CD4-positive, alpha-beta T cell (primary cell): ENCODE data around the gene ZBTB46. TPM values are rescaled to one million over a fixed set of nuclear protein-coding genes. Genes with fewer than 3 reads are reported as not detected.

Source experiments
- ATAC-seq: fragments of 200-7000 bp; cut with Tn5 transposase; one replicate; pipeline ENCODE4 v1.10.0; 2022; ENCODE audit warnings: mild to moderate bottlenecking; ENCODE audit not compliant: poor library complexity
- CTCF ChIA-PET: fragments of 350-600 bp; sonication (Branson Sonifier 250); formaldehyde crosslinking; loops from one replicate; lab custom pipeline; 2021; ENCODE audit warnings: antibody characterized with exemption, inconsistent platforms; lab: Charles Lee
- POLR2A ChIA-PET: fragments of 350-600 bp; sonication (Branson Sonifier 250); formaldehyde crosslinking; loops from one replicate; lab custom pipeline; 2021; ENCODE audit warnings: antibody characterized with exemption, inconsistent platforms; lab: Charles Lee
- DNase-seq, 14 experiments: peaks; one replicate each; pipeline ENCODE4 v3.0.0-alpha.2; 2013 to 2020; ENCODE audit warnings: mixed read lengths in 2 of 14
- H3K27ac ChIP-seq, 2 donors: one replicate each; pipeline versions ENCODE4 v1.5.1 to v1.7.0; 2013; ENCODE audit warnings: low read length in 2 of 2, low read depth in 1 of 2, mild to moderate bottlenecking in 1 of 2
- H3K27me3 ChIP-seq, 2 experiments: 1 replicate in 1 of 2; 2 replicates in 1 of 2; pipeline versions ENCODE4 v1.6.1 to v1.7.0; 2013; ENCODE audit warnings: low read length in 2 of 2, control low read depth in 1 of 2, mild to moderate bottlenecking in 1 of 2, moderate library complexity in 1 of 2; ENCODE audit not compliant: insufficient read depth in 2 of 2, control insufficient read depth in 1 of 2
- H3K36me3 ChIP-seq: one replicate; pipeline ENCODE4 v1.6.1; 2013; ENCODE audit warnings: low read length, control low read depth; ENCODE audit not compliant: insufficient read depth
- H3K4me1 ChIP-seq: one replicate; pipeline ENCODE4 v1.6.1; 2013; ENCODE audit warnings: low read length, control low read depth; ENCODE audit not compliant: insufficient read depth
- H3K4me3 ChIP-seq: one replicate; pipeline ENCODE4 v1.5.1; 2013; ENCODE audit warnings: mild to moderate bottlenecking, low read length, moderate library complexity
- H3K9me3 ChIP-seq, 2 experiments: 1 replicate in 1 of 2; 2 replicates in 1 of 2; pipeline versions ENCODE4 v1.6.1 to v1.7.0; 2013; ENCODE audit warnings: low read length in 2 of 2, mild to moderate bottlenecking in 2 of 2, control low read depth in 1 of 2, moderate library complexity in 1 of 2; ENCODE audit not compliant: control insufficient read depth in 1 of 2, insufficient read depth in 1 of 2
- H3K27ac Mint-ChIP-seq: one replicate; pipeline ENCODE4 v1.8.0; 2020; ENCODE audit warnings: mixed read lengths
- H3K27me3 Mint-ChIP-seq: one replicate; pipeline ENCODE4 v1.8.0; 2021; ENCODE audit warnings: mixed read lengths
- H3K36me3 Mint-ChIP-seq: one replicate; pipeline ENCODE4 v1.8.0; 2021; ENCODE audit warnings: low read depth, mixed read lengths
- H3K4me1 Mint-ChIP-seq: one replicate; pipeline ENCODE4 v1.8.0; 2021; ENCODE audit warnings: low read depth, mixed read lengths
- H3K4me3 Mint-ChIP-seq: one replicate; pipeline ENCODE4 v1.8.0; 2020; ENCODE audit warnings: mild to moderate bottlenecking, mixed read lengths
- H3K9me3 Mint-ChIP-seq: one replicate; pipeline ENCODE4 v1.8.0; 2020; ENCODE audit warnings: mixed read lengths
- intact Hi-C, 2 experiments: fragments of 100-400 bp; cut with DNase I in 1 of 2; cut with micrococcal nuclease in 1 of 2; formaldehyde crosslinking; loops; one replicate each; pipeline versions ENCODE4 v1.15.1 to v1.9.0; 2023 to 2025; cut with DNase I, micrococcal nuclease
- total RNA-seq, 174 experiments: library from RNA in 2 of 174; stranded (reverse) in 2 of 174; gene quantifications; one replicate each; pipeline ENCODE4 v1.2.3 and lab custom pipeline; 2021 to 2026
- TF ChIP-seq, protein P1 (sequence below): fragments of 200-600 bp; IDR thresholded peaks from one replicate; pipeline ENCODE4 v1.8.0; 2022; ENCODE audit warnings: antibody characterized with exemption, mild to moderate bottlenecking

The ZBTB46 gene
- total RNA-seq, 2 experiments from 2014 or later: 0.08 to 0.34 TPM

DNA sequence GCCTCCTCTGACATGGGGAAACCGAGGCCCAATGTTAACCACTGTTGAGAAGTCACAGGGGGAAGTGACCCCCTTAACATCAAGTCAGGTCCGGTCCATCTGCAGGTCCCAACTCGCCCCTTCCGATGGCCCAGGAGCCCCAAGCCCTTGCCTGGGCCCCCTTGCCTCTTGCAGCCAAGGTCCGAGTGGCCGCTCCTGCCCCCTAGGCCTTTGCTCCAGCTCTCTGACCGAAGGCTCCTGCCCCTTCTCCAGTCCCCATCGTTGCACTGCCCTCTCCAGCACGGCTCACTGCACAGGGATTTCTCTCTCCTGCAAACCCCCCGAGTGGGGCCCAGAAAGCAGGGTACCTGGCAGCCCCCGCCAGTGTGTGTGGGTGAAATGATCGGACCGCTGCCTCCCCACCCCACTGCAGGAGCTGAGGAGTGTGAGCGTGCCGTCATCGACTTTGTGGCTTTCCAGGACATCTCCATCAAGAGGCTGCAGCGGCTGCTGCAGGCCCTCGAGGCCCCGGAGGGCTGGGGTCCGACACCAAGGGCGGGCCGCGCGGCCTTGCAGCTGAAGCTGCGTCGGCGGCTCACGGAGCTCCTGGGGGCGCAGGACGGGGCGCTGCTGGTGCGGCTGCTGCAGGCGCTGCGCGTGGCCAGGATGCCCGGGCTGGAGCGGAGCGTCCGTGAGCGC is 133.1 kb downstream of the ZBTB46 start:
- TF ChIP-seq, protein P1, sequence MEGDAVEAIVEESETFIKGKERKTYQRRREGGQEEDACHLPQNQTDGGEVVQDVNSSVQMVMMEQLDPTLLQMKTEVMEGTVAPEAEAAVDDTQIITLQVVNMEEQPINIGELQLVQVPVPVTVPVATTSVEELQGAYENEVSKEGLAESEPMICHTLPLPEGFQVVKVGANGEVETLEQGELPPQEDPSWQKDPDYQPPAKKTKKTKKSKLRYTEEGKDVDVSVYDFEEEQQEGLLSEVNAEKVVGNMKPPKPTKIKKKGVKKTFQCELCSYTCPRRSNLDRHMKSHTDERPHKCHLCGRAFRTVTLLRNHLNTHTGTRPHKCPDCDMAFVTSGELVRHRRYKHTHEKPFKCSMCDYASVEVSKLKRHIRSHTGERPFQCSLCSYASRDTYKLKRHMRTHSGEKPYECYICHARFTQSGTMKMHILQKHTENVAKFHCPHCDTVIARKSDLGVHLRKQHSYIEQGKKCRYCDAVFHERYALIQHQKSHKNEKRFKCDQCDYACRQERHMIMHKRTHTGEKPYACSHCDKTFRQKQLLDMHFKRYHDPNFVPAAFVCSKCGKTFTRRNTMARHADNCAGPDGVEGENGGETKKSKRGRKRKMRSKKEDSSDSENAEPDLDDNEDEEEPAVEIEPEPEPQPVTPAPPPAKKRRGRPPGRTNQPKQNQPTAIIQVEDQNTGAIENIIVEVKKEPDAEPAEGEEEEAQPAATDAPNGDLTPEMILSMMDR: no peak
- no peak overlapping the region for H3K4me3 Mint-ChIP-seq
- DNase-seq (peak in 1 of 14 experiments; percentile 18), ATAC-seq (no peak)
- H3K27ac ChIP-seq: no peak overlapping the region
- peaks cover 4% of the 10 kb centered on the region for H3K36me3 Mint-ChIP-seq
- peaks cover 0 to 3% of the 10 kb centered on the region in 2 experiments for H3K9me3 ChIP-seq
- peaks cover 7% of the 10 kb centered on the region for H3K36me3 ChIP-seq
- POLR2A ChIA-PET: interaction anchor here (0.9 to 2.2 kb wide), 3 partner anchors 9 to 56 kb away, joined by 4 to 11 read pairs (median 8); partner anchors contain the start of genes ARFRP1, LIME1 and ZGPAT
- intact Hi-C loops: no loop called here
- H3K4me1 ChIP-seq: peaks cover 74% of the 10 kb centered on the region
- no peaks in the 10 kb centered on the region for H3K27me3 Mint-ChIP-seq
- H3K9me3 Mint-ChIP-seq: no peaks in the 10 kb centered on the region
- H3K4me1 Mint-ChIP-seq: peaks cover 4% of the 10 kb centered on the region
- no peaks in the 10 kb centered on the region for H3K27me3 ChIP-seq
- CTCF ChIA-PET: no interaction called here
- no peak overlapping the region for H3K27ac Mint-ChIP-seq
- H3K4me3 ChIP-seq: no peak overlapping the region

DNA sequence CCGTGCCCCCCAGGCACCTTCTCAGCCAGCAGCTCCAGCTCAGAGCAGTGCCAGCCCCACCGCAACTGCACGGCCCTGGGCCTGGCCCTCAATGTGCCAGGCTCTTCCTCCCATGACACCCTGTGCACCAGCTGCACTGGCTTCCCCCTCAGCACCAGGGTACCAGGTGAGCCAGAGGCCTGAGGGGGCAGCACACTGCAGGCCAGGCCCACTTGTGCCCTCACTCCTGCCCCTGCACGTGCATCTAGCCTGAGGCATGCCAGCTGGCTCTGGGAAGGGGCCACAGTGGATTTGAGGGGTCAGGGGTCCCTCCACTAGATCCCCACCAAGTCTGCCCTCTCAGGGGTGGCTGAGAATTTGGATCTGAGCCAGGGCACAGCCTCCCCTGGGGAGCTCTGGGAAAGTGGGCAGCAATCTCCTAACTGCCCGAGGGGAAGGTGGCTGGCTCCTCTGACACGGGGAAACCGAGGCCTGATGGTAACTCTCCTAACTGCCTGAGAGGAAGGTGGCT is 133.7 kb downstream of the ZBTB46 start:
- ATAC-seq (no peak), DNase-seq (peak in 1 of 14 experiments; percentile 26)
- TF ChIP-seq, protein P1: no peak
- peak overlapping the region; percentile 34 for H3K4me3 Mint-ChIP-seq
- H3K4me1 Mint-ChIP-seq: peaks cover 4% of the 10 kb centered on the region
- no peaks in the 10 kb centered on the region for H3K27me3 Mint-ChIP-seq
- Histone ChIP-seq H3K9me3 (peaks cover 0 to 9% of the 10 kb centered on the region in 2 experiments), H3K4me3 (peak overlapping the region; percentile 36), H3K27me3 (no peaks in the 10 kb centered on the region), H3K27ac (no peak overlapping the region), H3K36me3 (peaks cover 7% of the 10 kb centered on the region), H3K4me1 (peaks cover 74% of the 10 kb centered on the region)
- ChIA-PET CTCF (no interaction called here), POLR2A (interaction anchor here (0.6 to 2.2 kb wide), 5 partner anchors 10 to 143 kb away, joined by 3 to 11 read pairs (median 4); partner anchors contain the start of genes ARFRP1, FNDC11, LIME1 and ZGPAT)
- intact Hi-C loops: no loop called here
- H3K27ac Mint-ChIP-seq: no peak overlapping the region
- H3K9me3 Mint-ChIP-seq: no peaks in the 10 kb centered on the region
- H3K36me3 Mint-ChIP-seq: peaks cover 4% of the 10 kb centered on the region

DNA sequence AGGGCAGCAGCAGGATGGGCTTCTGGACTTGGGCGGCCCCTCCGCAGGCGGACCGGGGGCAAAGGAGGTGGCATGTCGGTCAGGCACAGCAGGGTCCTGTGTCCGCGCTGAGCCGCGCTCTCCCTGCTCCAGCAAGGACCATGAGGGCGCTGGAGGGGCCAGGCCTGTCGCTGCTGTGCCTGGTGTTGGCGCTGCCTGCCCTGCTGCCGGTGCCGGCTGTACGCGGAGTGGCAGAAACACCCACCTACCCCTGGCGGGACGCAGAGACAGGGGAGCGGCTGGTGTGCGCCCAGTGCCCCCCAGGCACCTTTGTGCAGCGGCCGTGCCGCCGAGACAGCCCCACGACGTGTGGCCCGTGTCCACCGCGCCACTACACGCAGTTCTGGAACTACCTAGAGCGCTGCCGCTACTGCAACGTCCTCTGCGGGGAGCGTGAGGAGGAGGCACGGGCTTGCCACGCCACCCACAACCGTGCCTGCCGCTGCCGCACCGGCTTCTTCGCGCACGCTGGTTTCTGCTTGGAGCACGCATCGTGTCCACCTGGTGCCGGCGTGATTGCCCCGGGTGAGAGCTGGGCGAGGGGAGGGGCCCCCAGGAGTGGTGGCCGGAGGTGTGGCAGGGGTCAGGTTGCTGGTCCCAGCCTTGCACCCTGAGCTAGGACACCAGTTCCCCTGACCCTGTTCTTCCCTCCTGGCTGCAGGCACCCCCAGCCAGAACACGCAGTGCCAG is 134.3 kb downstream of the ZBTB46 start, which contains the start of gene TNFRSF6B:
Gene TNFRSF6B, plus strand, starts transcription at position 25 of the 729 bp plus-strand sequence. Its CDS starts 116 bp downstream, at position 141.
- ChIA-PET CTCF (no interaction called here), POLR2A (interaction anchor here (0.6 to 2.2 kb wide), 6 partner anchors 10 to 142 kb away, joined by 3 to 11 read pairs (median 4); partner anchors contain the start of genes ARFRP1, FNDC11, LIME1 and ZGPAT)
- peak in 5 of 14 experiments; percentile 12 to 48 (median 28) for DNase-seq
- peaks cover 7% of the 10 kb centered on the region for H3K36me3 ChIP-seq
- H3K27me3 ChIP-seq: no peaks in the 10 kb centered on the region
- Mint-ChIP-seq H3K4me1 (peaks cover 4% of the 10 kb centered on the region), H3K9me3 (no peaks in the 10 kb centered on the region), H3K36me3 (peaks cover 4% of the 10 kb centered on the region), H3K27ac (peak within 1 kb of the TSS; percentile 74), H3K27me3 (no peaks in the 10 kb centered on the region), H3K4me3 (peak within 1 kb of the TSS; percentile 42)
- peak within 1 kb of the TSS; percentile 36 for H3K4me3 ChIP-seq
- ATAC-seq: peak; percentile 57
- H3K27ac ChIP-seq: no peak within 1 kb of the TSS
- intact Hi-C loops: no loop called here
- peaks cover 0 to 14% of the 10 kb centered on the region in 2 experiments for H3K9me3 ChIP-seq
- TF ChIP-seq, protein P1: no peak
- H3K4me1 ChIP-seq: peaks cover 69% of the 10 kb centered on the region
